HEK293T (cell line): ENCODE measurements around the gene MVB12A.

Experiments used
- CTCF ChIA-PET: fragments of 350-600 bp; formaldehyde crosslinking; extraction: SDS; loops from one replicate; lab custom pipeline; 2021; ENCODE audit warnings: antibody characterized with exemption, inconsistent platforms; lab: Yijun Ruan, JAX
- POLR2A ChIA-PET: fragments of 350-600 bp; formaldehyde crosslinking; extraction: SDS; loops from one replicate; lab custom pipeline; 2020; ENCODE audit warnings: antibody characterized with exemption, inconsistent platforms; lab: Yijun Ruan, JAX
- DNase-seq: peaks from one replicate; pipeline ENCODE4 v3.0.0; 2012; ENCODE audit warnings: mixed read lengths; ENCODE audit errors: extremely low spot score
- ARNT ChIP-seq: fragments of 450-650 bp; IDR thresholded peaks from 2 replicates; pipeline ENCODE4 v1.6.1; 2017; ENCODE audit warnings: mild to moderate bottlenecking
- BHLHE40 ChIP-seq: fragments of 450-650 bp; IDR thresholded peaks from 2 replicates; pipeline ENCODE4 v1.6.1; 2016; ENCODE audit warnings: mild to moderate bottlenecking, moderate library complexity, borderline replicate concordance
- CTBP1 ChIP-seq: fragments of 450-650 bp; IDR thresholded peaks from 2 replicates; pipeline ENCODE4 v1.6.1; 2016; ENCODE audit warnings: borderline replicate concordance
- ELF4 ChIP-seq: fragments of 450-650 bp; IDR thresholded peaks from 2 replicates; pipeline ENCODE4 v1.6.1; 2017; ENCODE audit warnings: antibody characterized with exemption
- FOXA1 ChIP-seq: fragments of 450-650 bp; IDR thresholded peaks from 2 replicates; pipeline ENCODE4 v1.6.1; 2016; ENCODE audit warnings: mild to moderate bottlenecking
- FOXK2 ChIP-seq: fragments of 450-650 bp; IDR thresholded peaks from 2 replicates; pipeline ENCODE4 v1.6.1; 2016; ENCODE audit warnings: mild to moderate bottlenecking
- FOXM1 ChIP-seq: fragments of 450-650 bp; IDR thresholded peaks from 2 replicates; pipeline ENCODE4 v1.6.1; 2017; ENCODE audit warnings: mild to moderate bottlenecking, borderline replicate concordance
- HDGF ChIP-seq: fragments of 450-650 bp; IDR thresholded peaks from 2 replicates; pipeline ENCODE4 v1.6.1; 2017; ENCODE audit warnings: antibody characterized with exemption, borderline replicate concordance
- L3MBTL2 ChIP-seq: fragments of 450-650 bp; conservative IDR thresholded peaks from 2 replicates; pipeline ENCODE4 v1.6.1; 2016; ENCODE audit warnings: mild to moderate bottlenecking
- LEF1 ChIP-seq: fragments of 450-650 bp; IDR thresholded peaks from 2 replicates; pipeline ENCODE4 v1.6.1; 2017; ENCODE audit warnings: mild to moderate bottlenecking, borderline replicate concordance
- NFRKB ChIP-seq: fragments of 450-650 bp; IDR thresholded peaks from 2 replicates; pipeline ENCODE4 v1.6.1; 2016; ENCODE audit warnings: mild to moderate bottlenecking, moderate library complexity
- PKNOX1 ChIP-seq: fragments of 450-650 bp; IDR thresholded peaks from 2 replicates; pipeline ENCODE4 v1.6.1; 2016
- SP1 ChIP-seq: fragments of 450-650 bp; IDR thresholded peaks from 2 replicates; pipeline ENCODE4 v1.6.1; 2017
- SUZ12 ChIP-seq: fragments of 450-650 bp; IDR thresholded peaks from 2 replicates; pipeline ENCODE4 v1.6.1; 2016; ENCODE audit warnings: mild to moderate bottlenecking
- TARDBP ChIP-seq: fragments of 450-650 bp; IDR thresholded peaks from 2 replicates; pipeline ENCODE4 v1.6.1; 2016
- ZNF384 ChIP-seq: fragments of 450-650 bp; IDR thresholded peaks from 2 replicates; pipeline ENCODE4 v1.6.1; 2016

Gene MVB12A

GRCh38 chr19:17469481-17470067, 49.7 kb downstream of the MVB12A start:
- no peak for TF ChIP-seq SP1
- peak; percentile 76 for TF ChIP-seq L3MBTL2
- no peak for TF ChIP-seq TARDBP
- no peak for TF ChIP-seq NFRKB
- TF ChIP-seq ZNF384: no peak
- no peak for TF ChIP-seq FOXK2
- no peak for TF ChIP-seq LEF1
- no peak for TF ChIP-seq BHLHE40
- POLR2A ChIA-PET: no interaction called here
- CTCF ChIA-PET: interaction anchor here (0.6 kb wide), 1 partner anchor 42 kb away, joined by 8 read pairs; the partner anchor contains the start of gene PGLS
- peak; percentile 85 for DNase-seq

- ChIA-PET CTCF (interaction anchor here (0.6 to 1.3 kb wide), 2 partner anchors 26 to 41 kb away, joined by 3 to 8 read pairs; partner anchors contain the start of gene PGLS), POLR2A (interaction anchor here (1.0 to 1.3 kb wide), 3 partner anchors 10 to 136 kb away, joined by 3 to 5 read pairs (median 4); partner anchors contain the start of genes NXNL1 and PGLS)
- DNase-seq: peak; percentile 94
- TF ChIP-seq TARDBP (no peak), ZNF384 (no peak), CTBP1 (no peak), PKNOX1 (peak; percentile 98), NFRKB (no peak)
Observed at GRCh38 chr19:17470068-17470841, 50.4 kb downstream of the MVB12A start, which contains the start of gene SLC27A1. Gene SLC27A1 (plus strand): TSS chr19:17470524. CDS start chr19:17470541, 17 bp downstream.

- TF ChIP-seq FOXA1 (no peak), BHLHE40 (no peak), TARDBP (no peak), ZNF384 (no peak), ARNT (no peak), CTBP1 (no peak), FOXM1 (no peak), SUZ12 (no peak), PKNOX1 (no peak), LEF1 (no peak), L3MBTL2 (no peak), NFRKB (no peak), FOXK2 (no peak), ELF4 (no peak), SP1 (no peak), HDGF (no peak)
- ChIA-PET CTCF (interaction anchor here (1.3 kb wide), 1 partner anchor 25 kb away, joined by 3 read pairs; no protein-coding TSS in a partner anchor), POLR2A (interaction anchor here (0.6 to 1.3 kb wide), 4 partner anchors 11 to 135 kb away, joined by 3 to 5 read pairs (median 4); partner anchors contain the start of genes NXNL1 and PGLS)
- no peak for DNase-seq
Observed at GRCh38 chr19:17471410-17472125, 51.7 kb downstream of the MVB12A start.

GRCh38 chr19:17473041-17473440, 53.2 kb downstream of the MVB12A start:
- TF ChIP-seq CTBP1 (no peak), SUZ12 (no peak), L3MBTL2 (no peak), HDGF (no peak)
- CTCF ChIA-PET: no interaction called here
- POLR2A ChIA-PET: no interaction called here
- no peak for DNase-seq
